ENCODE measurements around the gene MYO1G.

Gene MYO1G

DNA sequence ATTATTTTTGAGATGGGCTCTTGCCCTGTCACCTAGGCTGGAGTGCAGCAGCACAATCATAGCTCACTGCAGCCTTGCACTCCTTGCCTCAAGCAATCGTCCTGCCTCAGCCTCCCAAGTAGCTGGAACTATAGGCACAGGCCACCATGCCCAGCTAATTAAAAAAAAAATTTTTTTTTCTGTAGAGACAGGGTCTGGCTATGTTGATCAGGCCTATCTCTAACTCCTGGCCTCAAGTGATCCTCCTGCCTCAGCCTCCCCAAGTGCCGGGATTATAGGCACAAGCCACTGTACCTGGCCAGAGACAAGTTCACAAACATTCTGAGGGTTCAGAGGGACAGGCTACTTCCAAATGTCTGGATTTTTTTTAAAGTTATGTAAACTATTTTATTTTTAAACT lies 61.4 kb downstream of the MYO1G start:
- Mint-ChIP-seq H3K4me3 (no peak overlapping the region), H3K36me3 (no peaks in the 10 kb centered on the region), H3K27ac (no peak overlapping the region), H3K4me1 (peaks cover 11% of the 10 kb centered on the region), H3K9me3 (no peaks in the 10 kb centered on the region)
- no peak for DNase-seq (ENCODE audit: low spot score in 2 of 2)
- no peak for ATAC-seq

- Mint-ChIP-seq H3K36me3 (no peaks in the 10 kb centered on the region), H3K4me3 (no peak overlapping the region), H3K27ac (peak overlapping the region; percentile 68), H3K9me3 (no peaks in the 10 kb centered on the region), H3K4me1 (no peaks in the 10 kb centered on the region)
- ATAC-seq = peak; percentile 92
- peak in 1 of 2 donors; percentile 58 for DNase-seq (ENCODE audit: low spot score in 2 of 2)
Measured at GRCh38 chr7:44914992-44915607, 63.7 kb downstream of the MYO1G start.

DNA sequence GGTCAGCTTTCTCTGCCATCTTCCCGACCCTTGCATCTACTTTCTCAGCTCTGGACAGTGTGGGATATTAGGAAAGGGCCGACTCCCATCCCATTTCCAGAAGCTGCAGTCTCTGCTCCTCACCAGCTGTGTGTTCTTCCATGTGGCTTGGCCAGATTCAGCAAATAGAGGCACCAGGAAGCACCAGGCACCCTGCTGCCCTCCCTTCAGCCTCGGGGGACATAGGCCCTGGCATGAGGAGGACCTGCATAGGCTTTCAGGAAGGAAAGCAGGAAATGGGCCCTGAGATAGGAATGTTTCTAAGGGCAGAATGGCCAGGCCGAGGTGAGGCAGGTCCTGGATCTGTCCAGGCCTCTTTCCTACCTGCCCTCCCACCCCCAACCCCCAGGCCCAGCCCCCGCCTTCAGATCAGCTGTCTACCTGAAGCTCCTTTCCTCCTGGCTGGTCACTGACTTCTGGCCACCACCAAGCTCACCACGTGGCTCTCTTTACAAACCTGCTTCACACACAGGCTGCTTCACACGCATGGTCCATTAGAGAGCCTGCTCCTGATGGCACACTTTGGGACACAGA lies 66.0 kb downstream of the MYO1G start:
- DNase-seq (ENCODE audit: low spot score in 2 of 2) (no peak), ATAC-seq (no peak)
- Mint-ChIP-seq H3K9me3 (no peaks in the 10 kb centered on the region), H3K4me1 (no peaks in the 10 kb centered on the region), H3K27ac (peak overlapping the region; percentile 68), H3K4me3 (no peak overlapping the region), H3K36me3 (peaks cover 6% of the 10 kb centered on the region)

Measured in stimulated activated effector memory CD8-positive, alpha-beta T cell treated with anti-CD3 and anti-CD28 coated beads, Interleukin-12 subunit alpha, Interleukin-12 subunit beta, amount 100 ng/mL, for 72 hours (primary cell).